DOHH2 (cell line): ENCODE measurements around the gene ATP6V0A1.

Source experiments
- EZH2phosphoT487 ChIP-seq: fragments of 200-600 bp; sonication (generic); IDR thresholded peaks from 2 replicates; pipeline ENCODE4 v1.6.1; 2017; ENCODE audit warnings: borderline replicate concordance, mild to moderate bottlenecking, antibody characterized with exemption, low read length, moderate library complexity, mixed read lengths
- TF ChIP-seq, protein P1 (sequence below): fragments of 200-600 bp; sonication (generic); IDR thresholded peaks from one replicate; pipeline ENCODE4 v1.5.1; 2014; ENCODE audit warnings: antibody characterized with exemption, mild to moderate bottlenecking, low read depth, low read length; ENCODE audit not compliant: poor library complexity, severe bottlenecking

DNA sequence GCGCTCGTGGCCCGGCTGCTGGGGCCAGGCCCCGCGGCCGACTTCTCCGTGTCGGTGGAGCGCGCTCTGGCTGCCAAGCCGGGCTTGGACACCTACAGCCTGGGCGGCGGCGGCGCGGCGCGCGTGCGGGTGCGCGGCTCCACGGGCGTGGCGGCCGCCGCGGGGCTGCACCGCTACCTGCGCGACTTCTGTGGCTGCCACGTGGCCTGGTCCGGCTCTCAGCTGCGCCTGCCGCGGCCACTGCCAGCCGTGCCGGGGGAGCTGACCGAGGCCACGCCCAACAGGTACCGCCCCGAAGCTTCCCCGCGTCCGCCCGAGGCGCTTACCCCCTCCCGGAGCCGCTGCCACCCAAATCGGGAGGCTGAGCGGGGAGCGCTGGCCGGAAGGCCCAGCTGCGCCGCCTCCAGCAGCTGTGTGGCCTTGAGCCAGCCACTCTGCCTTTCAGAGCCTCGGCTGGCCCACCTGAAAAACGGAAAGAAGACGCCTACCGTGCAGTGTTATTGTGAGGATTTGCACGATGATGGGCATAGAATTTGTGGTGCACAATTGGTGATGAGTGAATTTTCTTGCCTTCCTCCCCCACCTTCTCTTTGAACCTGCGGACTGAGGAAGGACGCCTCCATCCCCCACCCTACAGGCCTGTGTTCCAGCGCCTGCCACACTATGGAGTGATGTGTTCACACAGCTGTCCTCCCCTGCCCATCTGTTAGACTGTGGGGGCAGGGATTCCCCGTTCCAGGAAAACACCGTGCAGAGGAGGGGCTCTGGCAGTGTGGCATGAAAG is 77.9 kb downstream of the ATP6V0A1 start:
- TF ChIP-seq, protein P1, sequence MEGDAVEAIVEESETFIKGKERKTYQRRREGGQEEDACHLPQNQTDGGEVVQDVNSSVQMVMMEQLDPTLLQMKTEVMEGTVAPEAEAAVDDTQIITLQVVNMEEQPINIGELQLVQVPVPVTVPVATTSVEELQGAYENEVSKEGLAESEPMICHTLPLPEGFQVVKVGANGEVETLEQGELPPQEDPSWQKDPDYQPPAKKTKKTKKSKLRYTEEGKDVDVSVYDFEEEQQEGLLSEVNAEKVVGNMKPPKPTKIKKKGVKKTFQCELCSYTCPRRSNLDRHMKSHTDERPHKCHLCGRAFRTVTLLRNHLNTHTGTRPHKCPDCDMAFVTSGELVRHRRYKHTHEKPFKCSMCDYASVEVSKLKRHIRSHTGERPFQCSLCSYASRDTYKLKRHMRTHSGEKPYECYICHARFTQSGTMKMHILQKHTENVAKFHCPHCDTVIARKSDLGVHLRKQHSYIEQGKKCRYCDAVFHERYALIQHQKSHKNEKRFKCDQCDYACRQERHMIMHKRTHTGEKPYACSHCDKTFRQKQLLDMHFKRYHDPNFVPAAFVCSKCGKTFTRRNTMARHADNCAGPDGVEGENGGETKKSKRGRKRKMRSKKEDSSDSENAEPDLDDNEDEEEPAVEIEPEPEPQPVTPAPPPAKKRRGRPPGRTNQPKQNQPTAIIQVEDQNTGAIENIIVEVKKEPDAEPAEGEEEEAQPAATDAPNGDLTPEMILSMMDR: no peak
- no peak for TF ChIP-seq EZH2phosphoT487
